Right lobe of liver (tissue), 6 donors: ENCODE data around the gene KCNK13. TPM values are rescaled to one million over a fixed set of nuclear protein-coding genes. Genes with fewer than 3 reads are reported as not detected.
A peak's percentile ranks its signal among the peaks of the same experiment; 100 is the strongest.

ENCODE experiments used
- ATAC-seq, 4 donors: fragments of 200-7000 bp; cut with Tn5 transposase; one replicate each; pipeline ENCODE4 v1.9.1; 2020; ENCODE audit warnings: mild to moderate bottlenecking in 4 of 4, moderate library complexity in 4 of 4
- DNase-seq, 3 donors: peaks; one replicate each; pipeline ENCODE4 v3.0.0-alpha.2; 2020
- H3K27ac ChIP-seq, 3 donors: fragments of 200-600 bp; one replicate each; pipeline ENCODE4 v1.8.0; 2022
- H3K27me3 ChIP-seq, 2 donors: fragments of 200-600 bp; one replicate each; pipeline ENCODE4 v1.8.0; 2022
- H3K36me3 ChIP-seq, 4 donors: fragments of 200-600 bp; sonication (generic) in 1 of 4; one replicate each; pipeline versions ENCODE4 v1.5.1 to v1.8.0; 2017 to 2022; ENCODE audit warnings: control low read depth in 1 of 4
- H3K4me1 ChIP-seq, 4 donors: fragments of 200-600 bp; sonication (generic) in 1 of 4; one replicate each; pipeline versions ENCODE4 v1.5.1 to v1.8.0; 2017 to 2022; ENCODE audit warnings: control low read depth in 1 of 4
- H3K4me3 ChIP-seq, 3 donors: fragments of 200-600 bp; one replicate each; pipeline ENCODE4 v1.8.0; 2022
- H3K9me3 ChIP-seq, 4 donors: fragments of 200-600 bp; sonication (generic) in 1 of 4; one replicate each; pipeline versions ENCODE4 v1.5.1 to v1.8.0; 2017 to 2022; ENCODE audit warnings: control low read depth in 1 of 4
- CTCF ChIP-seq, 4 donors: fragments of 200-600 bp in 3 of 4; fragments of 450-650 bp in 1 of 4; IDR thresholded peaks; one replicate each; pipeline versions ENCODE4 v1.5.1 to v1.8.0; 2016 to 2022; ENCODE audit warnings: antibody characterized with exemption in 4 of 4, mild to moderate bottlenecking in 2 of 4
- POLR2A ChIP-seq: fragments of 450-650 bp; IDR thresholded peaks from one replicate; pipeline ENCODE4 v1.6.1; 2017; ENCODE audit warnings: antibody characterized with exemption, mild to moderate bottlenecking
- WGBS: methylation state at CpG from one replicate; pipeline ENCODE4 v1.1.6; 2018; ENCODE audit warnings: low coverage, low lambda C conversion rate; ENCODE audit not compliant: insufficient coverage; ENCODE audit errors: missing lambda C conversion rate; 5-methylcytosine and 5-hydroxymethylcytosine counted together
- intact Hi-C, 2 donors: fragments of 100-400 bp; cut with DNase I; formaldehyde crosslinking; loops; one replicate each; pipeline versions ENCODE4 v1.11.2 to v1.14.1; 2022
- total RNA-seq, 6 experiments: library from RNA; depleted of rRNA in 2 of 6; stranded (reverse); fragments of >200 nt in 2 of 6; fragmentation: NEBNext Ultra II Directional in 3 of 6; extraction: Animal tissue kit (Norgen Biotek cat#: 25700) in 3 of 6; gene quantifications; one replicate each; pipeline versions ENCODE4 v1.1.0 to v1.2.4, GENCODE V29; 2016 to 2023
- donor health status: DM: no; HTN: yes; CAD: no.
- donor health status: DM: no; HTN: no; CAD: no.
- donor health status: DM: no; HTN: no; CAD: no.
- donor health status: DM: no; HTN: yes; CAD: no.
- donor health status: DM: no; HTN: yes; CAD: no.

KCNK13 gene
- total RNA-seq, 6 experiments from 2014 or later = 0.30 to 1.2 (median 0.36) TPM

GRCh38 chr14:90109858-90110257 lies 48.1 kb downstream of the KCNK13 start:
- Histone ChIP-seq H3K27me3 (no peaks in the 10 kb centered on the region), H3K9me3 (no peaks in the 10 kb centered on the region), H3K27ac (no peak overlapping the region), H3K4me3 (no peak overlapping the region), H3K4me1 (no peaks in the 10 kb centered on the region), H3K36me3 (no peaks in the 10 kb centered on the region)
- peak in 1 of 4 donors; percentile 13 for TF ChIP-seq CTCF (IDR thresholded peaks at IDR 0.05)
- TF ChIP-seq POLR2A = no peak
- no peak for ATAC-seq
- no peak for DNase-seq
- 65% methylated on average over 10 of the region's 10 CpGs for WGBS
- intact Hi-C loops = no loop called here

- TF ChIP-seq POLR2A = no peak
- no peak for TF ChIP-seq CTCF (IDR thresholded peaks at IDR 0.05)
- no peaks in the 10 kb centered on the region for H3K9me3 ChIP-seq
- DNase-seq (no peak), ATAC-seq (no peak)
- H3K4me1 ChIP-seq = no peaks in the 10 kb centered on the region
- no peak overlapping the region for H3K27ac ChIP-seq
- intact Hi-C loops = no loop called here
- H3K27me3 ChIP-seq = no peaks in the 10 kb centered on the region
- no peak overlapping the region for H3K4me3 ChIP-seq
- H3K36me3 ChIP-seq = no peaks in the 10 kb centered on the region
- 54% methylated on average over 11 of the region's 12 CpGs for WGBS
These were observed 50.2 kb downstream of the KCNK13 start for GRCh38 chr14:90111895-90112534.

GRCh38 chr14:90114554-90114953 lies 52.8 kb downstream of the KCNK13 start:
- TF ChIP-seq CTCF (IDR thresholded peaks at IDR 0.05) (no peak), POLR2A (no peak)
- Histone ChIP-seq H3K4me3 (no peak overlapping the region), H3K27me3 (no peaks in the 10 kb centered on the region), H3K4me1 (no peaks in the 10 kb centered on the region), H3K36me3 (no peaks in the 10 kb centered on the region), H3K27ac (no peak overlapping the region), H3K9me3 (no peaks in the 10 kb centered on the region)
- no peak for DNase-seq
- no peak for ATAC-seq
- intact Hi-C loops = no loop called here
- 65% methylated on average over 2 of the region's 5 CpGs for WGBS

GRCh38 chr14:90115780-90116179 lies 54.0 kb downstream of the KCNK13 start:
- no peaks in the 10 kb centered on the region for H3K27me3 ChIP-seq
- WGBS = 83% methylated on average over 1 of the region's 1 CpG
- TF ChIP-seq CTCF (IDR thresholded peaks at IDR 0.05) = no peak
- no peak for TF ChIP-seq POLR2A
- no peaks in the 10 kb centered on the region for H3K36me3 ChIP-seq
- intact Hi-C loops = no loop called here
- DNase-seq (no peak), ATAC-seq (no peak)
- no peaks in the 10 kb centered on the region for H3K4me1 ChIP-seq
- H3K9me3 ChIP-seq = no peaks in the 10 kb centered on the region
- H3K27ac ChIP-seq = no peak overlapping the region
- no peak overlapping the region for H3K4me3 ChIP-seq

GRCh38 chr14:90116444-90116843 lies 54.6 kb downstream of the KCNK13 start:
- H3K36me3 ChIP-seq = no peaks in the 10 kb centered on the region
- H3K4me3 ChIP-seq = no peak overlapping the region
- intact Hi-C loops = no loop called here
- no peaks in the 10 kb centered on the region for H3K27me3 ChIP-seq
- WGBS = 19% methylated on average over 3 of the region's 8 CpGs
- no peaks in the 10 kb centered on the region for H3K4me1 ChIP-seq
- H3K27ac ChIP-seq = no peak overlapping the region
- TF ChIP-seq CTCF (IDR thresholded peaks at IDR 0.05) = no peak
- no peak for TF ChIP-seq POLR2A
- ATAC-seq (no peak), DNase-seq (no peak)
- no peaks in the 10 kb centered on the region for H3K9me3 ChIP-seq
